Hematopoietic multipotent progenitor cell treated with erythropoietin and hydrocortisone succinate and interleukin-3 and kit ligand, for 4 days (in vitro differentiated cells): ENCODE data around the gene GPR83.
"Not testable (repeated sequence)": the region's sequence is repeated elsewhere in the genome, so short reads cannot be mapped to it uniquely, and the experiment has no call there.

ENCODE experiments used
- DNase-seq: peaks from one replicate; pipeline ENCODE4 v3.0.0-alpha.2; 2015

The GPR83 gene

GRCh38 chr11:94350850-94351563, 50.2 kb downstream of the GPR83 start:
- DNase-seq: not testable (repeated sequence)

GRCh38 chr11:94346311-94346710, 54.9 kb downstream of the GPR83 start:
- DNase-seq: not testable (repeated sequence)

GRCh38 chr11:94343495-94343894, 57.7 kb downstream of the GPR83 start:
- DNase-seq: no peak

- DNase-seq: no peak
Observed at GRCh38 chr11:94342250-94342649, 59.0 kb downstream of the GPR83 start.

- DNase-seq: no peak
Observed at GRCh38 chr11:94338651-94339050, 62.6 kb downstream of the GPR83 start.

GRCh38 chr11:94336033-94336432, 65.2 kb downstream of the GPR83 start:
- no peak for DNase-seq

GRCh38 chr11:94332814-94333213, 68.4 kb downstream of the GPR83 start:
- DNase-seq: no peak

GRCh38 chr11:94330789-94331188, 70.4 kb downstream of the GPR83 start:
- no peak for DNase-seq

- no peak for DNase-seq
Observed at GRCh38 chr11:94329501-94329900, 71.7 kb downstream of the GPR83 start.

- DNase-seq: no peak
Observed at GRCh38 chr11:94328587-94329080, 72.6 kb downstream of the GPR83 start.
